SK-N-MC (cell line): ENCODE measurements around the gene COL6A2.

Experiments used
- DNase-seq: peaks from one replicate; pipeline ENCODE4 v3.0.0-alpha.2; 2011; ENCODE audit warnings: low read depth, low spot score
- H3K27ac ChIP-seq: fragments of 200-600 bp; sonication (generic); 2 replicates; pipeline ENCODE4 v1.5.1; 2016; ENCODE audit warnings: mixed run types
- H3K36me3 ChIP-seq: fragments of 200-600 bp; sonication (generic); 2 replicates; pipeline ENCODE4 v1.6.1; 2017; ENCODE audit warnings: antibody characterized with exemption, low read length, mixed read lengths; ENCODE audit not compliant: insufficient read depth
- H3K4me3 ChIP-seq: fragments of 200-600 bp; sonication (generic); 2 replicates; pipeline ENCODE4 v1.5.1; 2016
- H3K9ac ChIP-seq: fragments of 200-600 bp; sonication (generic); 2 replicates; pipeline ENCODE4 v1.8.0; 2017; ENCODE audit warnings: mixed run types, mixed read lengths; ENCODE audit not compliant: insufficient read length
- H3K9me3 ChIP-seq: fragments of 200-600 bp; sonication (generic); 2 replicates; pipeline ENCODE4 v1.6.1; 2017; ENCODE audit warnings: low read depth, mild to moderate bottlenecking, antibody characterized with exemption, low read length, moderate library complexity, mixed read lengths
- EZH2 ChIP-seq: fragments of 200-600 bp; sonication (generic); IDR thresholded peaks from one replicate; pipeline ENCODE4 v1.6.1; 2017; ENCODE audit warnings: antibody characterized with exemption
- FOXP2 ChIP-seq: optimal IDR thresholded peaks from 2 replicates; pipeline ENCODE3; 2011; ENCODE audit warnings: mild to moderate bottlenecking, moderate library complexity; ENCODE audit not compliant: insufficient read depth; ENCODE audit errors: extremely low read length, control extremely low read depth
- POLR2AphosphoS5 ChIP-seq: IDR thresholded peaks from 2 replicates; pipeline ENCODE4 v1.6.1; 2012; ENCODE audit warnings: mild to moderate bottlenecking, low read depth, low read length, borderline replicate concordance

The COL6A2 gene

DNA sequence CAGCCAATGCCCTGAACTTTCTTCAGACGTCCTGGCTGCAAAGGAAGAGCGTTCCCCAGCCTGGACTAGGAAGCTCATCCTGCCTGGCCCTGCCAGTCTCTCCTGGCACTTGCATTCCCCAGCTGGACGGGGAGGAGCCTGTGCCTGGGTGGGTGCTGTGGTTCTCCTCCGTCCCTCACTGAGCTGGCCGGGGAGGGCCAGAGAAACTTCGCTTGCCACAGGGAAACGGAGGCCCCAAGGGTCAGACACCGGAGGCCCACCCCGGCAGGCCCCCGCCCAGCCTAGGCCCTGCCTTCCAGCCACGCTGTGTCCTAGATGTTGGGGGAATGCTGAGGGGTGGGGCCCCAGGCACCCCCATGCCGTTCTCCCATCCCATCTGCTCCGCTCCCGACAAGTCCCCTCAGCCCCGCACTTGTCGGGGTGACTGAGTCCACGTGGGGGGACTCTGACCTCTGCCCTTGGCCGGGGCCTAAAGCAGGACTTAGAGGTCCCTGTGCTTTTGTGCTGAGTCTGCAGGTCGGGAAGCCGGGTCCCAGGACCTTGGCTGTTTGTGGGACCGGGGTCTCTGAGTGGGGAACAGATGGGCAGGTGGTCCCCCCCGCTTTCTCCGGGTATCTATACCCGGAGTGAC lies 52.7 kb downstream of the COL6A2 start:
- no peak overlapping the region for H3K9ac ChIP-seq
- TF ChIP-seq POLR2AphosphoS5 (no peak), FOXP2 (no peak), EZH2 (no peak)
- no peaks in the 10 kb centered on the region for H3K36me3 ChIP-seq
- no peak overlapping the region for H3K4me3 ChIP-seq
- no peak for DNase-seq
- no peaks in the 10 kb centered on the region for H3K9me3 ChIP-seq
- H3K27ac ChIP-seq: no peak overlapping the region

DNA sequence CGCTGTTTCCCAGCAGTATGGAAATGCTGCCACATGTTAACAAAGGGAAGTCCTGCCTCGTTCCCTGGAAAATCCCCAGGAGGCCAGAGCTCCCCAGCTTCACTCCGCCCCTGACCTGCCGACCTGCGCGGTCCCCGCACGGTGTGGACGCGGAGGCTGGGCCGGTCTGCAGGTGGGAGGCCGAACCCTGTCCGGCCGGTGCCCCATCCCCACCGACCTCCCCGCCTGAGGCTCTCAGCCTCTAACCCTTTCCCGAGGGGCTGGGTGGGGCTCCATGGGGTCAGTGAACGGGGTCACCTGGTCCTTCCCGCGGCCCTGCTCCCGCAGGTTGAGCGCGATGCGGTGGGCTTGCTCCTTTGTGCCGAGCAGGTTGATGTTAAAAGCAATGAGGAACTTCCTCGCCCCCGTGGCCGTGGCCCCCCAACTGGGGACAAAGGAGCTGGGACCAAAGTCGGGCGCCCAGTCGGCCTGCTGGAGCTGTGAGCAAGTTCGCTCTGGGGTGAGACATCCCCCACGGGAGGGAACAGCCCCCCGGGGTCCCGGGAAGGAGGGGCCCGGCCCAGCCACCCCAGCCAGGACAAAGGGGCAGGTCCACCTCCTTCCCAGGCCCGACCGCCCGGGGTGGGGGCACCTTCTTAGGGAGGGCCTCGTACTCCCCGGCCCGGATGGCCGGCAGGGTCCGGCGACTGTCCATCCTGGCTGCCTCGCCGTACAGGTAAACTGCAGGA lies 53.5 kb downstream of the COL6A2 start:
- no peak overlapping the region for H3K4me3 ChIP-seq
- no peak overlapping the region for H3K27ac ChIP-seq
- no peaks in the 10 kb centered on the region for H3K36me3 ChIP-seq
- TF ChIP-seq EZH2: no peak
- TF ChIP-seq FOXP2: no peak
- TF ChIP-seq POLR2AphosphoS5: no peak
- DNase-seq: no peak
- H3K9me3 ChIP-seq: no peaks in the 10 kb centered on the region
- no peak overlapping the region for H3K9ac ChIP-seq

DNA sequence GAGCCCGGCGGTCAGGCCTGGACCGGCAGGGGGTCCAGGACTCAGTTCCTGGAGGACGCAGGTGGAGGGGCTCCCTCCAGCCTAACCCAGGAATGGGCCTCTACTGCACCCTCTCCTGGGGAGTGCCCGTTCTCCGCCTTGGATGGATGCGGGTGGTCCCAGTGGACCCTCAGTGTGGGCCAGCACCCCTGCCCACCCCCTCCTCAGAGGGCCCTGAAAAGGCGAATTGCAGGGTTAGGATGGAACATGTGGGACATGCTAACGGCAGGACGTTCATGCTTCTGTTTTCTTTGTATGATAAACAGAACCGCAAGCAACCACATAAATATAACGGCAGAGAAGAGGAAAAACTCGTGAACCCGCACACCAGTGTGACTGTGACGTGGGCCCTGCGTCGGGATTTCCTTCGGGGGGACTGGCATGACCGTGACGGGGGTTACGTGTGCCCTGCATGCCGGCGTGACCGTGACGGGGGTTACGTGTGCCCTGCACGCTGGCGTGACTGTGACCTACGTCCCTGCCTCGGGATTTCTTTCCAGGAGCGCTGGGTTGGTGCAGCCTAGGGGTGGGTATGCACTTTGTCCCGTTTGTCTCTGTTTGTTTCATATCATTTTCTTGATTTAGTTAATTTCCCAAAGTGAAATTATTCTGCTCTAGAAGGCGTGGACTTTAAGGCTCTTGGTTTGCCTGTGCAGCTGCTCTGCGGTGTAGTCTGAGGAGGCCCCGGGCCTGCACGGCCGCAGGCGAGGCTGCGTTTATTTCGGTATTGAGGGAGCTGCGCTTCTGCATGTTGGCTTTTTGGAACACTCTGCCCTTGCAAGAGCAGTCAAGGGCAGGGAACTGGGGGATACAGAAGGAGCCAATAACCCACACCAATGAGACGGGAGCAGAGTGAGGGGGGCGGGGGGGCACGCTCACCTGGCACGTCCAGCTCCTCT lies 54.3 kb downstream of the COL6A2 start:
- Histone ChIP-seq H3K9ac (no peak overlapping the region), H3K9me3 (no peaks in the 10 kb centered on the region), H3K27ac (peak overlapping the region; percentile 67; the same call in 1 of the 2 replicates), H3K36me3 (no peaks in the 10 kb centered on the region), H3K4me3 (no peak overlapping the region)
- DNase-seq: no peak
- no peak for TF ChIP-seq FOXP2

DNA sequence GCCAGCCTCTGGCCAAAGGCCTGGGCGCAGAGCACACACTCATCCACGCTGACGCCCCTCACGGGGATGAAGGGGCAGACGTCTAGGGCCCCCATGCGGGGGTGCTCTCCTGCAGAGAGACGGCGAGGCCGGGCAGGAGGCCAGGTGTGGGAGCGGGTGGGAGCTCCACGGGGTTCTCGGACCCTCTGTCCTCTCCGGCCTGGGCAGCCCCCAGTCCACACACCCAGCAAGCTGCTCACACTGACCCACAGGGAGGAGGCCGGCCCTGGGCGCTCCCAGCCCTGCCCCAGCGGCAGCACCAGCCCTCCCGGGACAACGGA lies 55.0 kb downstream of the COL6A2 start:
- Histone ChIP-seq H3K4me3 (no peak overlapping the region), H3K9ac (no peak overlapping the region), H3K27ac (no peak overlapping the region), H3K9me3 (no peaks in the 10 kb centered on the region), H3K36me3 (no peaks in the 10 kb centered on the region)
- no peak for DNase-seq
- TF ChIP-seq FOXP2: no peak
- TF ChIP-seq POLR2AphosphoS5: no peak

DNA sequence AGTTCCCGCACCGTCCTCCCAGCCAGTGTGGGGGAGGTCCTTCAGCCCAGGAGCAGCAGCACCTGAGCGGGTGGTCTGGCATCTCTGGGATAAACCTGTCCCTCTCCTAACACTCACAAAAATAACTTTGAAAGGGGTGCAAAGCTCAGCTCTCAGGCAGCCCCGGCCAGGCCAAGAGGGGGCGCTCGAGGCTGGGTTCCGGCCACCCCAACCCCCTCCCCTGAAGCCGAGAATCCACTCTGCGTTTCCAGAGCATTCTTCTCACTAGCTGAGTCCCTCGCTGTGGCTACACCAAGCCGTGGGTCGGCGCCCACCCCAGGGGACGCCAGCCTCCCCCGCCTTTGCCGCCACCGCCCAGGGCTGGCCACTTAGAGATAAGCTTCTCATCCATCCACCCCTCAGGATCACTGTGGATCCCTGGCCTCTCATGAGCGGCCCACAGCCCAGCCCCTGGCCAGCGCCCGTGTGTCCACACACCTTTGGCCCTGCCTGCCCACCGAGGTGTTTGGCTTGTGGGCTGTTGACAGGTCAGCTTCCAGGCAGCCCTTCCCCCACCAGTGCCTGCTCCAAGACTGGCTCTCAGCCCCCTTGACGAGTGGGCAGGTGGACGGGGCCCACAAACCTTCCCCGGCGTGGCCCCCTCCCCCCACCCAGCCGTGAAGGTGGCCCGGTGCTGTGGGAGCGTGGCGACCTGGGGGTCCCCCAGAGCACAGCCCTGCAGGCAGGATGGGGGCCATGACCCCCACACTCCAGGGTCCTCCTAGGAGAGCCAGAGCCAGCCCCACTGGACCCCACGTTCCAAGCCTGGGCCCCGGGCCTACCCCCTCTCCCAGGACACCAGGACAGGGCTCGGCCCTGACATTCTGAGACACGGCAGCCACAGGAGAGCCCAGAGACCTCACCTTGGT lies 55.6 kb downstream of the COL6A2 start:
- H3K27ac ChIP-seq: no peak overlapping the region
- TF ChIP-seq EZH2 (no peak), POLR2AphosphoS5 (no peak), FOXP2 (no peak)
- H3K9me3 ChIP-seq: no peaks in the 10 kb centered on the region
- H3K4me3 ChIP-seq: no peak overlapping the region
- H3K36me3 ChIP-seq: no peaks in the 10 kb centered on the region
- no peak overlapping the region for H3K9ac ChIP-seq
- no peak for DNase-seq

DNA sequence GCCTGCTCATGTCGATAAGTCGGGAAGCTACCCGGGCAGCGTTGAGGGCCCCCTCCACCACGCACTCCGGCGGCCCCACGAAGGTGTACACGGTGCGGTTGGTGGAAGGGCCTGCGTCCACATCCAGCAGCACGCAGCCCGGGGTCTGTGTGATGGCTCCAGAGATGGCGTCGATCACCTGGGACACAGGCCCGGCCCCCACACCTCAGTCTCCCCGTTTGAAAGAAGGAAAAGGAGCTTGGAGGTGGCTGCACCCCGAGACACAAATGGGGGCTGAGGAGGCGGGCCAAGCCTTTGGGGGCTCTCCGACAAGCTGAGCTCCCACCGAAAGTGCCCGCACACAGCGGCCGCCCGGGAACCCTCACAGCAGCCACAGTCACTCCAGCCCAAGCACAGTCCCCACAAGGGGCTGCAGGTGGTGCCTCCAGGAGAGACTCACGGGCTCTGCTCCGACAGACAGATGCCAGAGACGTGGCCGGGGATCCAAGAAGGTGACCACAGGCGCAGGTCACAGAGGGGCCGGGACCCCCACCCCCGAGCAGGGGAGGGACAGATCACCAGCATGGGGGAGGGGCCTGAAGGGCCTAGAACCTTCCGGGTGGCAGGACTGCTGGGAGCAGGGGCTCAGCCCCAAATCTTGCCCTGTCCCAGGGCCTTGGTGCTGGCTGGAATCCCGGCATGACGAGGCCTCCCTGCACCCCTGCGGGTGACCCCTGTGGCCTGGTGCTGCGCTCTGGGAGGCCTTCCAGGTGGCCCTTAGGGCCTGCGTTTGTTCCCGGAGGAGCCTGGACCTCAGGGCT lies 56.4 kb downstream of the COL6A2 start:
- H3K4me3 ChIP-seq: no peak overlapping the region
- no peak for DNase-seq
- H3K36me3 ChIP-seq: no peaks in the 10 kb centered on the region
- TF ChIP-seq FOXP2: no peak
- TF ChIP-seq POLR2AphosphoS5: no peak
- TF ChIP-seq EZH2: no peak
- no peaks in the 10 kb centered on the region for H3K9me3 ChIP-seq
- no peak overlapping the region for H3K27ac ChIP-seq
- no peak overlapping the region for H3K9ac ChIP-seq

DNA sequence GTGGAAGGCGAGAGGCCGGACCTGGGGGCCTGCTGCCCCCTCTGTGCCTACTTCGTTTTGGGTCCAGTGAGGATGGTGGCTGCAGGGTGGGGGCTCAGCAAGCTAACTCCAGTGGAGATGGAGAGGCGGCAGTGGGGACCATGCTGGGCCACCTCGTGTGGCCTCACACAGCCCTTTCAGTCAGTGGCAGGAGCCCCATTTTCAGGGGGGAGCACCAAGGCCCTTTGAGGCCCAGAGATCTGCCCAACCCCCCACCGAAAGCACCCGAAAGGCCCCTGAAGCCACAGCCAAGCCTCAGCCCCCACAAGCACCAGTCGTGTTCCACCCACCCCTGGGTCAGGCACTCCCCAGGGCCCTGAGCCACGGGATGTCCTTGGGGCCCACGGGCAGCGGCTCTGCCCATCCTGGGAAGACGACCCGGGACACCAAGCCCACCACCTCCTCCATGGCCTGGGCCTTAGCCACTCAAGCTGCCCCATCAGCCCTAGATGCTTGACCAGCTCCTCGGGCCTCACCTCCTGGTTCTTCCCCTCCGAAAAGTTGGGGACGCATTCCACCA lies 57.1 kb downstream of the COL6A2 start:
- H3K36me3 ChIP-seq: no peaks in the 10 kb centered on the region
- no peaks in the 10 kb centered on the region for H3K9me3 ChIP-seq
- DNase-seq: no peak
- no peak overlapping the region for H3K4me3 ChIP-seq
- no peak overlapping the region for H3K27ac ChIP-seq
- no peak overlapping the region for H3K9ac ChIP-seq
- TF ChIP-seq FOXP2 (no peak), POLR2AphosphoS5 (no peak), EZH2 (no peak)
